Adipose tissue (tissue), 3 donors: ENCODE results near the gene SARS1. TPM values are rescaled to one million over a fixed set of nuclear protein-coding genes. Genes with fewer than 3 reads are reported as not detected.

Source experiments
- H3K27ac ChIP-seq: one replicate; pipeline ENCODE4 v1.5.1; 2013; ENCODE audit warnings: low read depth, low read length
- WGBS, 3 donors: extraction: QIAGEN DNeasy Blood & Tissue Kit; methylation state at CpG; one replicate each; pipeline ENCODE4 v1.1.7; 2013; 5-methylcytosine and 5-hydroxymethylcytosine counted together
- polyA plus RNA-seq, 3 donors: library from polyadenylated mRNA; stranded (reverse); fragments of 200-250 nt; gene quantifications; one replicate each; pipeline ENCODE4 v1.2.3, GENCODE V29; 2013
- donor health status: healthy with polysubstance abuse.
- donor health status: Bipolar disorder and iron deficiency.
- donor health status: healthy.

SARS1 gene
- polyA plus RNA-seq, 3 donors, result 84.3 to 132 (median 116) TPM

GRCh38 chr1:109190189-109190588, 23.5 kb upstream of the SARS1 start:
- WGBS, 3 donors, result 69 to 84% (median 82%) methylated on average over 7 of the region's 7 CpGs
- H3K27ac ChIP-seq, result no peak overlapping the region

GRCh38 chr1:109191377-109191776, 22.3 kb upstream of the SARS1 start:
- WGBS, 3 donors, result 79 to 88% (median 87%) methylated on average over 8 of the region's 8 CpGs
- no peak overlapping the region for H3K27ac ChIP-seq

- H3K27ac ChIP-seq, result no peak overlapping the region
Observed at GRCh38 chr1:109191891-109192290, 21.8 kb upstream of the SARS1 start.

- H3K27ac ChIP-seq, result no peak overlapping the region
- 56 to 59% (median 58%) methylated on average over 4 of the region's 4 CpGs for WGBS, 3 donors
Observed at GRCh38 chr1:109192433-109192832, 21.3 kb upstream of the SARS1 start.

- 39 to 46% (median 39%) methylated on average over 14 of the region's 14 CpGs for WGBS, 3 donors
- H3K27ac ChIP-seq, result no peak overlapping the region
Observed at GRCh38 chr1:109193653-109194590, 19.8 kb upstream of the SARS1 start.

- WGBS, 3 donors, result 52 to 63% (median 58%) methylated on average over 10 of the region's 10 CpGs
Observed at GRCh38 chr1:109197158-109198042, 16.3 kb upstream of the SARS1 start.

GRCh38 chr1:109198043-109198695, 15.5 kb upstream of the SARS1 start:
- WGBS, 3 donors, result 69 to 78% (median 76%) methylated on average over 6 of the region's 6 CpGs
- H3K27ac ChIP-seq, result no peak overlapping the region

More at GRCh38 chr1:109197158-109198042, 16.3 kb upstream of the SARS1 start:
- no peak overlapping the region for H3K27ac ChIP-seq

GRCh38 chr1:109198745-109199144, 15.0 kb upstream of the SARS1 start:
- whole genome bisulfite sequencing, 3 donors, result 85 to 93% (median 93%) methylated on average over 4 of the region's 4 CpGs
- no peak overlapping the region for H3K27ac ChIP-seq

GRCh38 chr1:109199710-109200109, 14.0 kb upstream of the SARS1 start:
- H3K27ac ChIP-seq, result no peak overlapping the region
- WGBS, 3 donors, result 43 to 79% (median 44%) methylated on average over 10 of the region's 10 CpGs

GRCh38 chr1:109201123-109201703, 12.5 kb upstream of the SARS1 start:
- WGBS, 3 donors, result 61 to 84% (median 74%) methylated on average over 2 of the region's 2 CpGs
- H3K27ac ChIP-seq, result no peak overlapping the region

- 61 to 89% (median 65%) methylated on average over 5 of the region's 5 CpGs for WGBS, 3 donors
- H3K27ac ChIP-seq, result no peak overlapping the region
Observed at GRCh38 chr1:109204484-109204883, 9.2 kb upstream of the SARS1 start.

GRCh38 chr1:109206339-109206738, 7.4 kb upstream of the SARS1 start:
- WGBS, 3 donors, result 59 to 64% (median 63%) methylated on average over 2 of the region's 2 CpGs
- H3K27ac ChIP-seq, result no peak overlapping the region

GRCh38 chr1:109207467-109208103, 6.1 kb upstream of the SARS1 start:
- no peak overlapping the region for H3K27ac ChIP-seq
- WGBS, 3 donors, result 85 to 95% (median 94%) methylated on average over 7 of the region's 7 CpGs

- WGBS, 3 donors, result 54 to 74% (median 70%) methylated on average over 7 of the region's 7 CpGs
- H3K27ac ChIP-seq, result no peak overlapping the region
Observed at GRCh38 chr1:109208394-109208793, 5.3 kb upstream of the SARS1 start.

GRCh38 chr1:109208836-109209463, 4.8 kb upstream of the SARS1 start:
- 41 to 59% (median 57%) methylated on average over 9 of the region's 9 CpGs for WGBS, 3 donors
- H3K27ac ChIP-seq, result no peak overlapping the region

GRCh38 chr1:109210058-109210457, 3.7 kb upstream of the SARS1 start:
- WGBS, 3 donors, result 82 to 89% (median 89%) methylated on average over 8 of the region's 8 CpGs
- H3K27ac ChIP-seq, result no peak overlapping the region

GRCh38 chr1:109213345-109213823, 334 bp upstream of the SARS1 start:
- 32 to 37% (median 34%) methylated on average over 8 to 10 of the region's 10 CpGs for WGBS, 3 donors

More at GRCh38 chr1:109213345-109213823, 334 bp upstream of the SARS1 start:
- H3K27ac ChIP-seq, result no peak overlapping the region
